MM.1S (cell line): ENCODE data around the gene PERCC1.

Experiments used
- DNase-seq: peaks from one replicate; pipeline ENCODE4 v3.0.0-alpha.2; 2015
- H2AFZ ChIP-seq: fragments of 300-600 bp; sonication (generic); 2 replicates; pipeline ENCODE4 v1.6.0; 2016; ENCODE audit warnings: antibody characterized with exemption, low read length
- H3F3A ChIP-seq: fragments of 300-600 bp; sonication (generic); 2 replicates; pipeline ENCODE4 v1.6.1; 2016; ENCODE audit warnings: mild to moderate bottlenecking, antibody characterized with exemption, low read length, moderate library complexity, mixed read lengths; ENCODE audit not compliant: insufficient read depth
- H3K27ac ChIP-seq: fragments of 300-600 bp; sonication (generic); 2 replicates; pipeline ENCODE4 v1.5.1; 2016; ENCODE audit warnings: mild to moderate bottlenecking, low read length
- H3K27me3 ChIP-seq: fragments of 300-600 bp; sonication (generic); replicated peaks from 2 replicates; pipeline ENCODE4 v1.6.0; 2016; ENCODE audit warnings: low read length; ENCODE audit not compliant: insufficient read depth
- H3K36me3 ChIP-seq: fragments of 300-600 bp; sonication (generic); replicated peaks from 2 replicates; pipeline ENCODE4 v1.6.1; 2016; ENCODE audit warnings: mild to moderate bottlenecking, low read length, mixed read lengths; ENCODE audit not compliant: insufficient read depth
- H3K4me1 ChIP-seq: fragments of 300-600 bp; sonication (generic); 2 replicates; pipeline ENCODE4 v1.6.1; 2016; ENCODE audit warnings: low read length, mixed read lengths
- H3K4me2 ChIP-seq: fragments of 300-600 bp; sonication (generic); 2 replicates; pipeline ENCODE4 v1.6.0; 2016; ENCODE audit warnings: low read depth, low read length
- H3K4me3 ChIP-seq: fragments of 300-600 bp; sonication (generic); 2 replicates; pipeline ENCODE4 v1.5.1; 2016; ENCODE audit warnings: low read length, mixed read lengths
- H3K79me2 ChIP-seq: fragments of 300-600 bp; sonication (generic); 2 replicates; pipeline ENCODE4 v1.6.1; 2016; ENCODE audit warnings: mixed run types, low read length, mixed read lengths
- H3K9ac ChIP-seq: fragments of 300-600 bp; sonication (generic); 2 replicates; pipeline ENCODE4 v1.6.1; 2016; ENCODE audit warnings: low read length, mixed read lengths
- H3K9me2 ChIP-seq: fragments of 300-600 bp; sonication (generic); replicated peaks from 2 replicates; pipeline ENCODE4 v1.6.1; 2016; ENCODE audit warnings: mild to moderate bottlenecking, low read length, mixed read lengths; ENCODE audit not compliant: insufficient read depth
- H3K9me3 ChIP-seq: fragments of 300-600 bp; sonication (generic); replicated peaks from 2 replicates; pipeline ENCODE4 v1.6.1; 2016; ENCODE audit warnings: mild to moderate bottlenecking, low read length, mixed read lengths; ENCODE audit not compliant: insufficient read depth
- H4K20me1 ChIP-seq: fragments of 300-600 bp; sonication (generic); 2 replicates; pipeline ENCODE4 v1.6.1; 2016; ENCODE audit warnings: mild to moderate bottlenecking, low read length, moderate library complexity, mixed read lengths; ENCODE audit not compliant: insufficient read depth
- EZH2 ChIP-seq: fragments of 300-600 bp; sonication (generic); optimal IDR thresholded peaks from 2 replicates; pipeline ENCODE3; 2017; ENCODE audit warnings: low read depth, mild to moderate bottlenecking, antibody characterized with exemption, low read length, mixed read lengths
- EZH2phosphoT487 ChIP-seq: fragments of 300-600 bp; sonication (generic); IDR thresholded peaks from 2 replicates; pipeline ENCODE4 v1.6.1; 2018; ENCODE audit warnings: antibody characterized with exemption, low read length
- TF ChIP-seq, protein P1 (sequence below): fragments of 300-600 bp; sonication (generic); IDR thresholded peaks from 2 replicates; pipeline ENCODE4 v1.5.1; 2016; ENCODE audit warnings: antibody characterized with exemption, low read length, mixed read lengths

The PERCC1 gene

DNA sequence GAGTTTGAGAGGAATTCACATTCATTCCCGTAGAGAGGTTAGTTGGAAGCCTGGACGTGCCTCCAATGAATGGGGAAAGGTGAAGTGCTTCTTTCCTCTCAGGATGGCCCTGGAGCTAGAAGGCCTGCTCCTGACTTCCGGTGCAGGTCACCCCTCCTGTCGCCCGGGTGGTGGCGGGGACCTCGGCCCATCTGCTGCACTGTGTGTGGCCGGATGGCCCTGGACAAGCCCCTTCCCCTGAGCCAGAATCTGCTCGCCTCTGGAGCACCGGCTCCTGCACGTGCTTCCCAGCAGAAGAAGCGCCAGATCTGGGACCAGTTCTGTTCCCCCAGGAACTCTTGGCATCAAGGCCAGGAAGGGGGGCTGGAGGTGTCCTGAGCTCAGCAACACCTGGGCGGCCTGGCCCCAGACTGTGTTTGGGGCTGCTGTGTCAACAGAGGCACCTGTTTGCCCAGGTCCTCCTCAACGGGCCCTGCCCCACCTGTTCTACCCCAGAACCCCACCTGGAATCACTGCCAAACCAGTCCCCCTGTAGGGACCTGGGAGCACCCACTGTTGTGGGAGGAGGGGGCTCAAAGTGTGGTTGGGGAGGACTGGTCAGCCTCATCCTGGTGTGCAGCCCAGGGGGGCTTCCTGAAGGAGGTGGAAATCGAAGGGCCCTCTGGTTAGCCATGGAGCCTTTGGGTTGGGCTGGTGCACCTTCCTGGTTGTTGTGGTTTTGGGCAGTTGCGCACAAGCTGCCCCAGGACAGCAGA lies 5.1 kb upstream of the PERCC1 start:
- no peak for DNase-seq
- no peaks in the 10 kb centered on the region for H3K9me2 ChIP-seq
- TF ChIP-seq EZH2 = no peak
- TF ChIP-seq, protein P1, sequence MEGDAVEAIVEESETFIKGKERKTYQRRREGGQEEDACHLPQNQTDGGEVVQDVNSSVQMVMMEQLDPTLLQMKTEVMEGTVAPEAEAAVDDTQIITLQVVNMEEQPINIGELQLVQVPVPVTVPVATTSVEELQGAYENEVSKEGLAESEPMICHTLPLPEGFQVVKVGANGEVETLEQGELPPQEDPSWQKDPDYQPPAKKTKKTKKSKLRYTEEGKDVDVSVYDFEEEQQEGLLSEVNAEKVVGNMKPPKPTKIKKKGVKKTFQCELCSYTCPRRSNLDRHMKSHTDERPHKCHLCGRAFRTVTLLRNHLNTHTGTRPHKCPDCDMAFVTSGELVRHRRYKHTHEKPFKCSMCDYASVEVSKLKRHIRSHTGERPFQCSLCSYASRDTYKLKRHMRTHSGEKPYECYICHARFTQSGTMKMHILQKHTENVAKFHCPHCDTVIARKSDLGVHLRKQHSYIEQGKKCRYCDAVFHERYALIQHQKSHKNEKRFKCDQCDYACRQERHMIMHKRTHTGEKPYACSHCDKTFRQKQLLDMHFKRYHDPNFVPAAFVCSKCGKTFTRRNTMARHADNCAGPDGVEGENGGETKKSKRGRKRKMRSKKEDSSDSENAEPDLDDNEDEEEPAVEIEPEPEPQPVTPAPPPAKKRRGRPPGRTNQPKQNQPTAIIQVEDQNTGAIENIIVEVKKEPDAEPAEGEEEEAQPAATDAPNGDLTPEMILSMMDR = no peak
- no peak for TF ChIP-seq EZH2phosphoT487
- no peaks in the 10 kb centered on the region for H3K79me2 ChIP-seq
- H3F3A ChIP-seq = peaks cover 6% of the 10 kb centered on the region; the same call in 1 of the 2 replicates
- peaks cover 37% of the 10 kb centered on the region for H3K27me3 ChIP-seq
- no peak overlapping the region for H3K27ac ChIP-seq
- H2AFZ ChIP-seq = no peak overlapping the region
- no peaks in the 10 kb centered on the region for H3K9me3 ChIP-seq
- no peak overlapping the region for H3K9ac ChIP-seq
- H4K20me1 ChIP-seq = no peaks in the 10 kb centered on the region
- H3K36me3 ChIP-seq = no peaks in the 10 kb centered on the region
- H3K4me1 ChIP-seq = no peaks in the 10 kb centered on the region
- no peak overlapping the region for H3K4me3 ChIP-seq
- no peak overlapping the region for H3K4me2 ChIP-seq

DNA sequence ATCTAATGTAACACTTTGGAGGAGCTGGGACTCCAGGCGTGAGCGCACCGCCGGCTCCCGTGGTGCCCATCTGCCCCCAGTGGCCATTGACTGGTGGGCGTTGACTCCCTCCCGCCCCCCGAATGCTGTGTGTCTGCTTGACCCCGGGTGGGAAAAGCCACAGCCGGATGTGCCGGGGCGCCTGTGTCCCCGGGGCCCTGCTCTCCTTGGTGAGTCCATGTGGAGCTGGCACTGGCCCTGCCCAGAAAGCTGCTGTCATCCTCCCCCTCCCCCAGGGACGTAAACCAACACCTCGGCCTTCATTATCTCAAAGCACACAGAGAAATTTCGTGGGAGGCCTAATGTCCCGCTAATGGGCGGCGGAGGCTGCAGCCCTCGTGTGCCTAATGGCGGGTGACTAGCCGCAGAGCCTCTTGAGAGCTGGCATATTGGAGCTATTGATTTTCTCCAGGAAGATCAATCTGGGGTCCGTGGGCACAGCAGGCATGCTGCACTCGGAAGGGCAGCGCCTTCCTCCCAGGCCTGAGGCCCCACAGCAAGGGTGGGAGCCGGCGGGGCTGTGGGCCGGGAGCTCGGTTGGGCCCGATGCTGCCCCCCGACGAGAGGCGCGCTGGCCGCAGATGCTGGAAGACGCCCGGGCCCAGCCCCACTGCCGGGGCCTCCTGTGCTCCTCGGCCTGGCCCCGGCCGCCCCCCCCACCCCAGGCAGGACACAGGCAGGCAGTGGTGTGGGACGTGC lies 4.0 kb upstream of the PERCC1 start:
- TF ChIP-seq, protein P1 = no peak
- Histone ChIP-seq H3K27ac (no peak overlapping the region), H4K20me1 (no peaks in the 10 kb centered on the region), H3K4me3 (no peak overlapping the region), H3K27me3 (peaks cover 48% of the 10 kb centered on the region), H3K79me2 (no peaks in the 10 kb centered on the region), H2AFZ (no peak overlapping the region), H3K9ac (no peak overlapping the region), H3K9me3 (no peaks in the 10 kb centered on the region), H3F3A (no peaks in the 10 kb centered on the region), H3K4me2 (no peak overlapping the region), H3K36me3 (no peaks in the 10 kb centered on the region), H3K4me1 (no peaks in the 10 kb centered on the region), H3K9me2 (no peaks in the 10 kb centered on the region)
- DNase-seq = no peak

DNA sequence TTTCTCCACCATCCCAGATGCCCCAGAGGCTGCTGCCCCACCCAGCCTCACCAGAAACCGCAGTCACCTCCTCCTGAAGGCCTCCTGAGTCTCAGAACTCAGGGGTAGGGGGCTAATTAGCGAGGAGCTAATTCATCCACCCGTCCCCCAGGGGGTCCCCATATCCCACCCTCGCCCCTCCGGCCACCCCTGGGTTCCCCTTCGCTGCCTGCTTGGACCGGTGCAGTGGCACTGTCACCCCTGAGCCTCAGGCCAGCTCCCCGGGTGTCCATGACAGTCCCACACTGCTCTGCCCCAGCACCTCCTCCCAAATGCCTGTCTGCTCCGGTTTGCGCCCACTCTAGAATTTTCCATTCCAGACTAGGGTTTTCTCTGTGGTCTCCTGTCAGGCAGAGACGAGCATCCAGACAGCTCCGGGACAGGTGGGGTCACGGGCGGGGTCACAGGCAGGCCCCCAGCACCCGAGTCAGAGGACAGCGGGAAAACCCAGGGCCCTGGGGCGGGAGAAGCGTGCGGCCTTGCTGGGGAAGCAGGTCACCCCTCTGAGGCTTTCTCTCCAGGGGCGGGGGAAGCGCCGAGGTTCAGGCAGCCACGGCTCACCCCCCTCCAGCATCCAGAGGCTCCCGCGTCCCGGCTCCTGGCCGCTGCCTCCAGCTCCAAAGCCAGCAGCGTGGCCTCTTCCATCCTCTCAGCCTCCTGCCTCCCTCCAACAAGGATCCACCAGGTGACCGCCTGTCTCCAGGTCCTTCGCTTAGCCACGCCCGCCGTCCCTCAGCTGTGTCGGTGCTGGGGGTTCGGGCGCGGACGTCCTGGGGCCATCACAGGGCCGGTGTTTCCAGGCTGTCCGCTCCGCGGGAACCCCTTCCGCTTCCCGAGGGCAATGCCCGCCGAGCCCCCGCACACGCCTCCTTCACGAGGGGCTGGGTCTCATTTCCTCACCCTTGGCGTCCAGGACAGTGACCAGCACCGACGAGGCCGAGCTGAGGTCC lies 3.1 kb upstream of the PERCC1 start:
- TF ChIP-seq, protein P1 = no peak
- TF ChIP-seq EZH2 (no peak), EZH2phosphoT487 (no peak)
- Histone ChIP-seq H3K36me3 (no peaks in the 10 kb centered on the region), H3K4me3 (no peak overlapping the region), H3K9ac (no peak overlapping the region), H3K4me2 (no peak overlapping the region), H3F3A (no peaks in the 10 kb centered on the region), H3K4me1 (no peaks in the 10 kb centered on the region), H3K27ac (no peak overlapping the region), H3K9me2 (no peaks in the 10 kb centered on the region), H3K79me2 (no peaks in the 10 kb centered on the region), H3K27me3 (peaks cover 57% of the 10 kb centered on the region), H4K20me1 (no peaks in the 10 kb centered on the region), H3K9me3 (no peaks in the 10 kb centered on the region), H2AFZ (no peak overlapping the region)
- DNase-seq = no peak
